Measurements from ENCODE around the gene FAM174C. TPM values are rescaled to one million over a fixed set of nuclear protein-coding genes. Genes with fewer than 3 reads are reported as not detected.

Gene FAM174C
- total RNA-seq, 3 donors from 2014 or later: 34.2 to 40.1 (median 39.8) TPM

DNA sequence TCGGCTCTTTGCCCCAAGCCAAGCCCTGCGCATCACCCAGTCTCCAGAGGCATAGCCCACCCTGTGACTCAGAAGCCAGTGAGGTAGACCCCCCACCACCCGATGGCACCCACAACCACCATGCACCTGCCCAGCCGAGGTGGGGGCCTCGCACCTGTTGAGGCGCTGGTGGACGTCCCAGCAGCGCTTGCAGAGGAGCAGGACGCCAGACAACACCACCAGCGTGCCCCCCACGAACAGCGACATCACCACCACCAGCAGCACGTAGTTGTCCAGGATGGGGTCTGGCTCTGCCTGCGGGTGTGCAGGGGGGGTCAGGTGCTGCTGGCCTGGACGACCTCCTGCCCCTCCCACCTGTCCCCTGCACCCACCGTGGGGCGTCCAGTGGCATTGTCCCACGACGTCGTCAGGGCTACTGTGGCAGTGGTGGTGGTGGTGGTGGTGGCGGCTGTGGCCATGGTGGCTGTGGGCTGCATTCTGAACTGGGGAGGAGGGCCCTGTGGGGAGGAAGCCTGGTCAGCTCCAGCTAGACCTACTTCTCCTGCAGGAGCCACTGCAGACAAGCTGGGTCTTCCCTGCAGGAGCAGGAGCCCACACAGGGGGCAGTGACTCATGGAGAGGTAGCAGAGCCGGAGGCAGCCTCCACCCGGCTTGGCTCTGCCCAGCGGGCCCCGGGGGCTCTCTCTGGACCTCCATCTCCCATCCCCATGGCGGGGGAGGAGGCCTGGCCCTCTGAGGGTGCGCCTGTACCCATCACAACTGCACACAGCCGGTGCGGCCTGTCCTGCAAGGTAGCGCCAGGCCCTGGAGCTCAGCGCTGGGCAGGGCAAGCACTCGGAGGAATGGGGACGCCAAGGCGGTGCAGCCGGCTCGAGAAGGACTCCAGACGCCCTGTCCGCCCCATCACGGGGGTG lies 39.4 kb upstream of the FAM174C start:
- Histone ChIP-seq H3K36me3 (ENCODE audit: low read depth) (no peaks in the 10 kb centered on the region), H3K4me1 (ENCODE audit: low read depth) (peaks cover 33% of the 10 kb centered on the region), H3K4me3 (no peak overlapping the region), H3K9me3 (no peaks in the 10 kb centered on the region)
- DNase-seq: no peak
- TF ChIP-seq, protein P1, sequence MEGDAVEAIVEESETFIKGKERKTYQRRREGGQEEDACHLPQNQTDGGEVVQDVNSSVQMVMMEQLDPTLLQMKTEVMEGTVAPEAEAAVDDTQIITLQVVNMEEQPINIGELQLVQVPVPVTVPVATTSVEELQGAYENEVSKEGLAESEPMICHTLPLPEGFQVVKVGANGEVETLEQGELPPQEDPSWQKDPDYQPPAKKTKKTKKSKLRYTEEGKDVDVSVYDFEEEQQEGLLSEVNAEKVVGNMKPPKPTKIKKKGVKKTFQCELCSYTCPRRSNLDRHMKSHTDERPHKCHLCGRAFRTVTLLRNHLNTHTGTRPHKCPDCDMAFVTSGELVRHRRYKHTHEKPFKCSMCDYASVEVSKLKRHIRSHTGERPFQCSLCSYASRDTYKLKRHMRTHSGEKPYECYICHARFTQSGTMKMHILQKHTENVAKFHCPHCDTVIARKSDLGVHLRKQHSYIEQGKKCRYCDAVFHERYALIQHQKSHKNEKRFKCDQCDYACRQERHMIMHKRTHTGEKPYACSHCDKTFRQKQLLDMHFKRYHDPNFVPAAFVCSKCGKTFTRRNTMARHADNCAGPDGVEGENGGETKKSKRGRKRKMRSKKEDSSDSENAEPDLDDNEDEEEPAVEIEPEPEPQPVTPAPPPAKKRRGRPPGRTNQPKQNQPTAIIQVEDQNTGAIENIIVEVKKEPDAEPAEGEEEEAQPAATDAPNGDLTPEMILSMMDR (IDR thresholded peaks at IDR 0.05): no peak
- ATAC-seq: no peak
- intact Hi-C loops (cut with DNase I, micrococcal nuclease): no loop called here

DNA sequence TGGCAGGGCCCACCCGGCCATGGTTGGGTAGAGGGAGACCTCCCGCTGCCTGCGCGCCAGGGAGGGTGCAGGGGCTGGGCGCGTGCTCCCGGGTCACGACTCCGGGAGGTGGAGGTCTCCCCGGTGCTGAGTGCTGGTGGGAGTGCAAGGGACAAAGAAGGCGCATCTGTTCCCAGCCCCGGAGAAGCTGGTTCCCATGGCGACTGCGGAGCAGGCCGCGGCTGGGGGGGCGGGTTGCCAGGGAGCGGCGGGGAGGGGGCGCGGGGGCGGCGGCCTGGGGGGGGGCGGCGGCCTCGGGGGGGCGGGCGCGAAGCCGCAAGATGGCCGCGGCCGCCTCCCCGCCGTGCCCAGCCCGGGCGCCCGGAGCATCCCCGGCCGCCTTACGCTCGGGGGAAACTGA lies 38.8 kb upstream of the FAM174C start:
- DNase-seq (no peak), ATAC-seq (no peak)
- Histone ChIP-seq H3K4me3 (no peak overlapping the region), H3K4me1 (ENCODE audit: low read depth) (peaks cover 39% of the 10 kb centered on the region), H3K9me3 (no peaks in the 10 kb centered on the region), H3K36me3 (ENCODE audit: low read depth) (no peaks in the 10 kb centered on the region)
- TF ChIP-seq, protein P1 (IDR thresholded peaks at IDR 0.05): no peak
- intact Hi-C loops (cut with DNase I, micrococcal nuclease): no loop called here

DNA sequence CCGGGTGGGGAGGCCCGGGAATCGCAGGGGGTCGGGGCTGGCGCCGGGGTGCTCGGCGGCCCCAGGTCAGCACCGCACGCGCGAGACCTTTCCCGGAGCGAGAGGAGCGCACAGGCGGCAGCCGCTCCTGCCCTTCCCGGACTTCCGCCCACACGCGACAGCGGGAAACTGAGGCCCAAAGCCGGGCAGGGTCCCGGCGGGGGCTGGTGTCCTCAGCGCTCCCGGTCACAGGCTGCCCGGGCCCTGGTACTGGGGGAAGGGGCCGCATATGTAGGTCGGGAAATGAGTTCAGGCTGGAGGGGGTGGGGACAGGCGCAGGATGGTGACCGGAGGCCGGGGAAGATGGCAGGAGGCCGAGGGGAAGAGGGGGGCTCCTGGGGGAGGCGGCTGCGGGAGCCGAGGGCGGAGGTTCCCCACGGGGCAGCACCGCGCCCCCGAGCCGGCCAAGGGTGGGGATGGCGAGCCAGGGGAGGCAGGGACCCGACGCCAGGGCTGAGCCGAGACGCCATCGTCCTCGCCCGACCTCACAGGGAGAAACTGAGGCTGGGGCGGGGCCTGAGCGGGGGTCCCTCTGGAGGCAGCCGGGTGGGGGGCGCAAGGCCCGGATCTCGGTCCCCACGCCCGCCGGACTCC lies 38.2 kb upstream of the FAM174C start:
- no peaks in the 10 kb centered on the region for H3K9me3 ChIP-seq
- DNase-seq: no peak
- ATAC-seq: no peak
- no peaks in the 10 kb centered on the region for H3K36me3 ChIP-seq (ENCODE audit: low read depth)
- TF ChIP-seq, protein P1 (IDR thresholded peaks at IDR 0.05): no peak
- H3K4me3 ChIP-seq: no peak overlapping the region
- H3K4me1 ChIP-seq (ENCODE audit: low read depth): peaks cover 39% of the 10 kb centered on the region
- intact Hi-C loops (cut with DNase I, micrococcal nuclease): no loop called here

DNA sequence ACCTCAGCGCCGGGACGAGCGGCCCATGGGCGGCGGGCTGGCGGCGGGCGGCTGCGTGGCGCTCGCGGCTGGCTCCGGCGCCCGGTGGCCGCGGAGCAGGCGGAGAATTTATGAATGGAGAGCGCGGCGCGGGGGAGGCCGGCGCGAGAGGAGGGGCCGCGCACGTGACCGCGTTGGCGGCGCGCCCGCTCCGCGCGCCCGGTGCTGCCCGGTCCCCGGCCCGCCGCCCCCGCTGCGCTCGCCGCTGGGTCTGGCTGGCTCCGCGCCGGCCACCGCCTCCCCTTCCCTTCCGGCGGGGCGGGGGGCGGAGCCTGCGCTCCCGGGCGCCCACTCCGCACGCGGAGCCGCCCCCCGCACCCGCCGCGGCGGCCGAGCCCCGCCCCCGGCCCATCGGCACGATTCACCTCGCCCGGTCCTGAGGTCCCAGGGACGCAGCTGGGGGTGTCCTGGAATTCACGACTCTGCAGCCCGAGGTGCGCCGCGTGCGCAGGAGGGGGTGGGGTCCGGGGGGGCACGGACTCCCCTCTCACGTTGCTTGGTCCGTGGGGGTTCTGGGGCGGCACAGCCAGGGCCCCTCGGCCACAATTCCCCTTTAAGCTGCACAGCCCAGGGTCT lies 37.5 kb upstream of the FAM174C start, which contains the start of gene CBARP:
TSS of gene CBARP (minus strand) at position 252 of the 615 bp plus-strand sequence. CDS start 1,905 bp downstream, outside the sequence.
- H3K4me3 ChIP-seq: no peak within 1 kb of the TSS
- intact Hi-C loops (cut with DNase I, micrococcal nuclease): no loop called here
- ATAC-seq (no peak), DNase-seq (peak in 1 of 3 donors; percentile 50)
- TF ChIP-seq, protein P1 (IDR thresholded peaks at IDR 0.05): no peak
- H3K9me3 ChIP-seq: no peaks in the 10 kb centered on the region
- H3K36me3 ChIP-seq (ENCODE audit: low read depth): no peaks in the 10 kb centered on the region
- H3K4me1 ChIP-seq (ENCODE audit: low read depth): peaks cover 36% of the 10 kb centered on the region

DNA sequence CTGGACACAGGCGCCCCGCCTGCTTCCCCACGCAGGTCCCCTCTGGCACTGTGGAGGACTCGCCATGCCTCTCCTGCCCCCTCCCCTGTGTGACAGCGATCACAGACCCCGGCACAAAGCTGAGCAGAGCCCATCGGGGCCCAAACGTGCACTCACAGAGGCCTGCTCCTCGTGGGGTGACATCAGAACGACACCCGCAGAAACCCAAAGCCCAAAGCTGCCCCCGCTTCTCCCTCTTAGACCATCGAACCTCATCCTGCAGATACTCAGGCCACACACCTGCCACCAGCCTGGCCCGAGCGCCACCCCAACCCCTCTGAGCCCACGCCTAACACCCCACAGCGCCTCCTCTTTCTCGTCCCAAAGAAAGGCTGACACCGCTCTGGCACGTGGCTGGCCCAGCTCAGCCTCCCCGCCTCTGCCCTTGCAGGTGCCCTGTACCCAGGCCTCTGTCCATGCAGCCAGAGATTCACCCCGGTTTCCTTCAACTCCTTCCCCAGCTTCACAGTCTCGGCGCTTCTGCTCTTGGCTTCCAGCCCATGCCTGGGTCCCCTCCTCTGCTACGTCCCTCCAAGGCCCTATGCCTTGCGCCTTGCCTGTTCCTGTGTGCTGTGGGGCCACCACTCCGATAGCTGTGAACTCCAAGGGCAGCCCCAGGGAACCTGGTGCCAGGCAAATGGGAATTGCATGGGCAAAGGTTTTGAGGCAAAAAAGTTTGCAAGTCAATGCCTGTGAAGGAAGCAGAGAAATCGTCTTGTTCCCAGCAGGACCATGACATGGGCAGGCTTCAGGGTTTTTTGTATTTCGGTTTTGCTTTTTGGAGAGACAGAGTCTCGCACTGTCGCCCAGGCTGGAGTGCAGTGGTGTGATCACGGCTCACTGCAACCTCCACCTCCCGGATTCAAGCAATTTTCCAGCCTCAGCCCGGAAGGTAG lies 36.7 kb upstream of the FAM174C start:
- intact Hi-C loops (cut with DNase I, micrococcal nuclease): no loop called here
- Histone ChIP-seq H3K36me3 (ENCODE audit: low read depth) (no peaks in the 10 kb centered on the region), H3K4me3 (no peak overlapping the region), H3K9me3 (no peaks in the 10 kb centered on the region), H3K4me1 (ENCODE audit: low read depth) (peaks cover 36% of the 10 kb centered on the region)
- TF ChIP-seq, protein P1 (IDR thresholded peaks at IDR 0.05): no peak
- ATAC-seq: no peak
- DNase-seq: no peak

Data from mucosa of descending colon (tissue), 3 donors.